Tibial nerve (tissue), 4 donors: ENCODE measurements around the gene TFAP2E. TPM values are rescaled to one million over a fixed set of nuclear protein-coding genes. Genes with fewer than 3 reads are reported as not detected.

ENCODE experiments used
- DNase-seq, 2 donors: peaks; one replicate each; pipeline ENCODE4 v3.0.0-alpha.2; 2019; ENCODE audit warnings: low spot score in 2 of 2
- H3K27ac ChIP-seq, 4 donors: fragments of 200-600 bp; sonication (generic) in 3 of 4; one replicate each; pipeline ENCODE4 v1.5.1; 2017 to 2019; ENCODE audit warnings: mild to moderate bottlenecking in 1 of 4
- H3K27me3 ChIP-seq, 2 donors: fragments of 200-600 bp; sonication (generic) in 1 of 2; one replicate each; pipeline versions ENCODE4 v1.5.1 to v1.6.0; 2017 to 2019
- H3K36me3 ChIP-seq, 3 donors: fragments of 200-600 bp; sonication (generic); one replicate each; pipeline ENCODE4 v1.5.1; 2018 to 2019
- H3K4me1 ChIP-seq, 4 donors: fragments of 200-600 bp; sonication (generic) in 3 of 4; one replicate each; pipeline ENCODE4 v1.5.1; 2017 to 2019
- H3K4me3 ChIP-seq, 4 donors: fragments of 200-600 bp; sonication (generic) in 3 of 4; one replicate each; pipeline ENCODE4 v1.5.1; 2017 to 2019; ENCODE audit warnings: mild to moderate bottlenecking in 1 of 4, moderate library complexity in 1 of 4
- H3K9me3 ChIP-seq, 4 donors: fragments of 200-600 bp; sonication (generic) in 3 of 4; one replicate each; pipeline ENCODE4 v1.5.1; 2017 to 2019
- EP300 ChIP-seq, 2 donors: sonication (generic); formaldehyde crosslinking; IDR thresholded peaks; one replicate each; pipeline ENCODE4 v1.6.1; 2017; ENCODE audit warnings: antibody characterized with exemption in 2 of 2, mild to moderate bottlenecking in 1 of 2
- POLR2A ChIP-seq, 2 donors: fragments of 450-650 bp; IDR thresholded peaks; one replicate each; pipeline ENCODE4 v1.6.1; 2017; ENCODE audit warnings: antibody characterized with exemption in 2 of 2, mild to moderate bottlenecking in 2 of 2, moderate library complexity in 2 of 2
- WGBS, 2 donors: methylation state at CpG; one replicate each; pipeline ENCODE4 v1.1.5; 2018; 5-methylcytosine and 5-hydroxymethylcytosine counted together
- total RNA-seq, 4 donors: library from RNA; depleted of rRNA; stranded (reverse); fragments of >200 nt; gene quantifications; one replicate each; pipeline ENCODE4 v1.1.0, GENCODE V29; 2016
- TF ChIP-seq, protein P1 (sequence below), 5 experiments: fragments of 200-600 bp in 3 of 5; fragments of 450-650 bp in 2 of 5; sonication (generic) in 3 of 5; IDR thresholded peaks; one replicate each; pipeline ENCODE4 v1.5.1; 2016 to 2019; ENCODE audit warnings: antibody characterized with exemption in 5 of 5, mild to moderate bottlenecking in 3 of 5, moderate library complexity in 2 of 5

The TFAP2E gene
- total RNA-seq, 4 donors from 2014 or later, result 0.44 to 3.3 (median 1.2) TPM

DNA sequence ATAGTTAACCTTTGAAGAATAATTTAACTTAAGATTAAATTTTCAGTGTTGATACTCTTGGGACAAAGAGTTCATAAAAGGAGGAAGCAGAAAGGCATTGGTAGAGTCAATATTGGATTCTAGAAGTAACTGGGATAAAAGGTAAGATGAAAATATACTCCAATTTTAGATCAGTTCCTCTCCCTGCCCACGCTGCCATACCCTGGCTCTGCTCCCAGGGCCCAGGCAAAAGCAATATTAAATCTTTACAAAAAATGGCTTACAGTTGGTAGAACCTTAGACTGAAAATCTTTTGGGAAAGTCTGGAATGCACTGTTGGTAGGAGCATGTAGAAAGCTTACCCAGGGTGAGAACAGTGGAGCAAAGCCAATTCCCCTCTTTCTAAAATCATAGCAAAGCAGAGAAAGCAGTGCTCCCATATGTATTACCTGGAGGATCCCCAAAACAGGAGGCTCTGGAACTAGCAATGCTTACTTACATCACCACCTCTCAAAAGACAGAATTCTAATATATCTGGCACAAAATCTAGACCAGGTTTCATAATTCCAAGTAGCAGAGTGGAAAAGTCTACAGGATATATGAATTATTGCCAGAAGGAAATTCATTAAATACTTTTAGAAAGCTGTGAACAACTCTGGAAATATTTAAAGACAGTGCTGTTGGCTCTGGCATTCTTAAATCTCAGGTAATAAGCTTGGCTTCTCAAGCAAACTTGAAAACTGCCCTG lies 40.5 kb upstream of the TFAP2E start:
- Histone ChIP-seq H3K36me3 (peaks cover 0 to 15% (median 0%) of the 10 kb centered on the region in 3 donors), H3K9me3 (no peaks in the 10 kb centered on the region), H3K27me3 (no peaks in the 10 kb centered on the region), H3K4me1 (peaks cover 0 to 40% (median 7%) of the 10 kb centered on the region in 4 donors), H3K27ac (no peak overlapping the region), H3K4me3 (no peak overlapping the region)
- DNase-seq, result no peak
- TF ChIP-seq POLR2A (IDR thresholded peaks at IDR 0.05) (no peak), EP300 (IDR thresholded peaks at IDR 0.05) (no peak)
- TF ChIP-seq, protein P1, sequence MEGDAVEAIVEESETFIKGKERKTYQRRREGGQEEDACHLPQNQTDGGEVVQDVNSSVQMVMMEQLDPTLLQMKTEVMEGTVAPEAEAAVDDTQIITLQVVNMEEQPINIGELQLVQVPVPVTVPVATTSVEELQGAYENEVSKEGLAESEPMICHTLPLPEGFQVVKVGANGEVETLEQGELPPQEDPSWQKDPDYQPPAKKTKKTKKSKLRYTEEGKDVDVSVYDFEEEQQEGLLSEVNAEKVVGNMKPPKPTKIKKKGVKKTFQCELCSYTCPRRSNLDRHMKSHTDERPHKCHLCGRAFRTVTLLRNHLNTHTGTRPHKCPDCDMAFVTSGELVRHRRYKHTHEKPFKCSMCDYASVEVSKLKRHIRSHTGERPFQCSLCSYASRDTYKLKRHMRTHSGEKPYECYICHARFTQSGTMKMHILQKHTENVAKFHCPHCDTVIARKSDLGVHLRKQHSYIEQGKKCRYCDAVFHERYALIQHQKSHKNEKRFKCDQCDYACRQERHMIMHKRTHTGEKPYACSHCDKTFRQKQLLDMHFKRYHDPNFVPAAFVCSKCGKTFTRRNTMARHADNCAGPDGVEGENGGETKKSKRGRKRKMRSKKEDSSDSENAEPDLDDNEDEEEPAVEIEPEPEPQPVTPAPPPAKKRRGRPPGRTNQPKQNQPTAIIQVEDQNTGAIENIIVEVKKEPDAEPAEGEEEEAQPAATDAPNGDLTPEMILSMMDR (IDR thresholded peaks at IDR 0.05), result no peak
- WGBS, 2 donors, result 42 to 51% methylated on average over 1 of the region's 1 CpG

DNA sequence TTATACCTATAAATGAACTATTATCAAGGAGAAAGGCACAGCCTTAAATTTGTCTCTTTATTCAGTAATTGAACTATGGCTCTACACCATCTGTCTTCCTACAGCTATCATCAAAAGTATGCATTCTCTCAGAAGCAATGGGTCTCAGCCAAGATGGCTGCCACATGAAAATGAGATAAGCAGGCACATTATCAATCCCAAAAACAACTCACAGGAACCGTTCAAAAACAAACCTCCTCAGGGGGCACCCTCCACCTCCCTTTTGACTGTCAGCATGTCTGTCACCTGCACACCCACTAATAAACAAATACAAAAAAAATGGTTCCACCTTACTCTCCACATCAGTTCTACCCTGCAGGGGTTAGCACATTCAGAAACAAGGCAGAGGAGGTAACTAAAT lies 39.5 kb upstream of the TFAP2E start:
- H3K36me3 ChIP-seq, result peaks cover 0 to 15% (median 0%) of the 10 kb centered on the region in 3 donors
- H3K27ac ChIP-seq, result no peak overlapping the region
- TF ChIP-seq POLR2A (IDR thresholded peaks at IDR 0.05) (no peak), EP300 (IDR thresholded peaks at IDR 0.05) (no peak)
- TF ChIP-seq, protein P1 (IDR thresholded peaks at IDR 0.05), result no peak
- no peak overlapping the region for H3K4me3 ChIP-seq
- peaks cover 0 to 49% (median 16%) of the 10 kb centered on the region in 4 donors for H3K4me1 ChIP-seq
- WGBS, 2 donors, result 31 to 48% methylated on average over 1 of the region's 1 CpG
- no peak for DNase-seq
- H3K9me3 ChIP-seq, result no peaks in the 10 kb centered on the region
- H3K27me3 ChIP-seq, result no peaks in the 10 kb centered on the region

- Histone ChIP-seq H3K4me3 (no peak overlapping the region), H3K27ac (no peak overlapping the region), H3K9me3 (no peaks in the 10 kb centered on the region), H3K4me1 (peaks cover 0 to 65% (median 32%) of the 10 kb centered on the region in 4 donors), H3K36me3 (peaks cover 0 to 11% (median 0%) of the 10 kb centered on the region in 3 donors), H3K27me3 (no peaks in the 10 kb centered on the region)
- DNase-seq, result no peak
- no peak for TF ChIP-seq POLR2A (IDR thresholded peaks at IDR 0.05)
- TF ChIP-seq, protein P1 (IDR thresholded peaks at IDR 0.05), result no peak
- no peak for TF ChIP-seq EP300 (IDR thresholded peaks at IDR 0.05)
Measured at GRCh38 chr1:35535243-35535642, 37.9 kb upstream of the TFAP2E start.

DNA sequence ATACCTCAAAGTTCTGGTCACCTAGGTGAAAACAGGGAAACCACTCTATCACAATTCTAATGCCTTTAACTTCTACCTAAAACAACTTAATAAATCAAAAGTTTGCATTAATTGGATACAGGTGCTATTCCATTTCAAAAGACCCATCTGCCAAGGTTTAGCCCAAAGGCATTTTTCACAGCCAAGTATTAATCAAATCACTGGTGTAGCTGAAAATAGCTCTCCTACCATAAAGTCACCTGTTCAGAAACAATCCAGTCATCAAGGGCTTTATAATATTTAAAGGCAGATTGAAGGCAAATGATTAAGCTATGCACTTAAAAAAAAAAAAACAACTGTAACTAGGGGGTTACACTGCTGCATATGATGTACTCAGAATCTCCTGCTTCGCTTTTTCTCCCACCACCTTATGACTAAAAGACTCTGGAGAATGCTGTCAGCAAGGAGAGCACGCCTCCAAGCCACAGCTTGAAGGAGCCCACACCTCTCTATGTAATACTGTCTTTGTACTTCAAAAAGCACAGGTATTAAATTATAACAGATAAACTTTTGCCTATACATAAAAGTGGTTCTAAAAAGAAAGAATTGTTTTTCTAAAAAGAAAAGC lies 36.5 kb upstream of the TFAP2E start:
- Histone ChIP-seq H3K9me3 (no peaks in the 10 kb centered on the region), H3K4me3 (no peak overlapping the region), H3K36me3 (no peaks in the 10 kb centered on the region), H3K4me1 (peaks cover 0 to 80% (median 41%) of the 10 kb centered on the region in 4 donors), H3K27ac (peak overlapping the region in 1 of 4 donors; percentile 83), H3K27me3 (no peaks in the 10 kb centered on the region)
- no peak for DNase-seq
- 74 to 78% methylated on average over 2 of the region's 2 CpGs for WGBS, 2 donors
- TF ChIP-seq POLR2A (IDR thresholded peaks at IDR 0.05) (no peak), EP300 (IDR thresholded peaks at IDR 0.05) (no peak)
- TF ChIP-seq, protein P1 (IDR thresholded peaks at IDR 0.05), result no peak

GRCh38 chr1:35537806-35538205 lies 35.3 kb upstream of the TFAP2E start:
- Histone ChIP-seq H3K4me1 (peaks cover 0 to 86% (median 44%) of the 10 kb centered on the region in 4 donors), H3K36me3 (no peaks in the 10 kb centered on the region), H3K9me3 (no peaks in the 10 kb centered on the region), H3K27ac (peak overlapping the region in 2 of 4 donors; percentile 50 to 83), H3K27me3 (no peaks in the 10 kb centered on the region), H3K4me3 (no peak overlapping the region)
- DNase-seq, result no peak
- WGBS, 2 donors, result 69 to 81% methylated on average over 1 of the region's 1 CpG
- TF ChIP-seq POLR2A (IDR thresholded peaks at IDR 0.05) (no peak), EP300 (IDR thresholded peaks at IDR 0.05) (no peak)
- TF ChIP-seq, protein P1 (IDR thresholded peaks at IDR 0.05), result no peak
